Cardiac fibroblast (primary cell): ENCODE data around the gene ZNF837.
A peak's percentile ranks its signal among the peaks of the same experiment; 100 is the strongest.

Source experiments
- DNase-seq, 2 donors: peaks; one replicate each; pipeline versions ENCODE4 v3.0.0 to v3.0.0-alpha.2; 2010; ENCODE audit warnings: low read depth in 2 of 2
- H3K4me3 ChIP-seq, 2 donors: replicated peaks in 1 of 2; 1 replicate in 1 of 2; 2 replicates in 1 of 2; pipeline ENCODE4 v1.5.1; 2011; ENCODE audit warnings: low read depth in 2 of 2, low read length in 2 of 2, mild to moderate bottlenecking in 2 of 2, moderate library complexity in 1 of 2
- TF ChIP-seq, protein P1 (sequence below): IDR thresholded peaks from one replicate; pipeline ENCODE4 v1.5.1; 2011; ENCODE audit warnings: low read depth, mild to moderate bottlenecking, low read length, inconsistent platforms

Gene ZNF837

DNA sequence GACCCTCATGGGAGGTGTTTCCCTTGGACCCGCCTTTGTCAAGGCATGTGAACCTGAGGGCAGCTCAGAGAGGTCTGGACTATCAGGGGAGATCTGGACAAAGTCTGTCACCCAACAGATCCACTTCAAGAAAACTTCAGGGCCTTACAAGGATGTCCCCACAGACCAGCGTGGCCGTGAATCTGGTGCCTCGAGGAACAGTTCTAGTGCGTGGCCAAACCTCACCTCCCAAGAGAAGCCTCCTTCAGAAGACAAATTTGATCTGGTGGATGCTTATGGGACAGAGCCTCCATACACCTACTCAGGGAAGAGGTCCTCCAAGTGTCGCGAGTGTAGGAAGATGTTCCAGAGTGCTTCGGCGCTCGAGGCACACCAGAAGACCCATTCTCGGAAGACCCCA lies 42.5 kb downstream of the ZNF837 start:
- TF ChIP-seq, protein P1, sequence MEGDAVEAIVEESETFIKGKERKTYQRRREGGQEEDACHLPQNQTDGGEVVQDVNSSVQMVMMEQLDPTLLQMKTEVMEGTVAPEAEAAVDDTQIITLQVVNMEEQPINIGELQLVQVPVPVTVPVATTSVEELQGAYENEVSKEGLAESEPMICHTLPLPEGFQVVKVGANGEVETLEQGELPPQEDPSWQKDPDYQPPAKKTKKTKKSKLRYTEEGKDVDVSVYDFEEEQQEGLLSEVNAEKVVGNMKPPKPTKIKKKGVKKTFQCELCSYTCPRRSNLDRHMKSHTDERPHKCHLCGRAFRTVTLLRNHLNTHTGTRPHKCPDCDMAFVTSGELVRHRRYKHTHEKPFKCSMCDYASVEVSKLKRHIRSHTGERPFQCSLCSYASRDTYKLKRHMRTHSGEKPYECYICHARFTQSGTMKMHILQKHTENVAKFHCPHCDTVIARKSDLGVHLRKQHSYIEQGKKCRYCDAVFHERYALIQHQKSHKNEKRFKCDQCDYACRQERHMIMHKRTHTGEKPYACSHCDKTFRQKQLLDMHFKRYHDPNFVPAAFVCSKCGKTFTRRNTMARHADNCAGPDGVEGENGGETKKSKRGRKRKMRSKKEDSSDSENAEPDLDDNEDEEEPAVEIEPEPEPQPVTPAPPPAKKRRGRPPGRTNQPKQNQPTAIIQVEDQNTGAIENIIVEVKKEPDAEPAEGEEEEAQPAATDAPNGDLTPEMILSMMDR: no peak
- H3K4me3 ChIP-seq: no peak overlapping the region
- DNase-seq: no peak

DNA sequence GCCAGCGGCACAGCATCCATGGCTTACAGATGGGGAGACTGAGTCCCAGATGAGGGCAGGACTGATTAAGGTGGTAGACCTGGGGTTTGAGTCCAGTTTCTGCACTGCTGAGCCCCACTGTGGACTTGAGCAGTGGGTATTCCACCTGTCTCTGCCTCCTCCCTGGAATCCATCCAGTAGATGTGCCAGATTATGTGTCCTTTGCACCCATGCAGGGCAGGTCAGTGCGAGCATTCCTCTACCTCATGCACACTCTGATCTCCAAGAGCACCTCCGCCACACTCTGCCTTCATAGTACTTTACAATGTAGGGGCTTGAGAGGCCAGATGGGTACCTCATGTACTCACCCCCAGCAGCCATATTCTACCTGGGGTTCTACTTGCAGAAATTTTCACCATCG lies 44.0 kb downstream of the ZNF837 start:
- no peak overlapping the region for H3K4me3 ChIP-seq
- TF ChIP-seq, protein P1: no peak
- no peak for DNase-seq

DNA sequence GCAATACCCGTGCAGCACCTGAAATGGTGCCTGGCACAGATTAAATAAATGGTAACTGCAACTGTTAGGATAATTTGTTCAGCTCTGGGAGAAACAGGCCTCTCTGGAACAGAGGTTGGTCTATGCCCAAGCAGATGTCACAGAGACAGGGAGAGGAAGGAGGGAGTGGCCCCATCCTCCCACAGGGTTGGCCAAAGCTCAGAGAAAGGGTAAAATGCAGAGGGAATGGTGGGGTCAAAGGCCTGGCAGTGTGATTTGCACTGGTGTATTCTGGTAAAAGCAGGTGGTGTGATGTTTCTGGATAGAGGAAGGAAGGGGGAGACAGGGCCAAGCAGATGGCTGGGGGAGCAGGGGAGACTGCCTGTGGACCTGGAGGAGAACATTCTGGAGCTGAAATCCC lies 44.6 kb downstream of the ZNF837 start:
- TF ChIP-seq, protein P1: no peak
- no peak overlapping the region for H3K4me3 ChIP-seq
- DNase-seq: no peak

DNA sequence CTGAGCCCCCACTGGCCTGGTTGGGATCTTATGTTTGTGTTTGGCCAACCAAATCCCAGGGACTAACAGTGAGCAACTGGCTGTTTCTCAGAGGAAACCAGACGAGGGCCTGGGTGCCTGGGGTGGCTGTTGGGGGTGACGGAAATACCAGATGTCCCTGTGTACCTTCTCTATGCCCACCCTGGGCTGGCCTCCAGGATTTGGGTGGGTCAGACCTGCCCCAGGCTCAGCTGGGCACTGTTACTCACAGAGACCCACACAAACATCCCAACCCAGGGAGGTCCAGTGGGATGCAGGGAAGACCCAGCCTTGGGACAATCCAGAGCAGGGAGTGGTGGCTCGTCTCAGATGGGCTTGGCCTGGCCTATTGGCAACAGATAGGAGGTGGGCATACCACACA lies 45.2 kb downstream of the ZNF837 start:
- no peak for DNase-seq
- TF ChIP-seq, protein P1: no peak
- H3K4me3 ChIP-seq: no peak overlapping the region

DNA sequence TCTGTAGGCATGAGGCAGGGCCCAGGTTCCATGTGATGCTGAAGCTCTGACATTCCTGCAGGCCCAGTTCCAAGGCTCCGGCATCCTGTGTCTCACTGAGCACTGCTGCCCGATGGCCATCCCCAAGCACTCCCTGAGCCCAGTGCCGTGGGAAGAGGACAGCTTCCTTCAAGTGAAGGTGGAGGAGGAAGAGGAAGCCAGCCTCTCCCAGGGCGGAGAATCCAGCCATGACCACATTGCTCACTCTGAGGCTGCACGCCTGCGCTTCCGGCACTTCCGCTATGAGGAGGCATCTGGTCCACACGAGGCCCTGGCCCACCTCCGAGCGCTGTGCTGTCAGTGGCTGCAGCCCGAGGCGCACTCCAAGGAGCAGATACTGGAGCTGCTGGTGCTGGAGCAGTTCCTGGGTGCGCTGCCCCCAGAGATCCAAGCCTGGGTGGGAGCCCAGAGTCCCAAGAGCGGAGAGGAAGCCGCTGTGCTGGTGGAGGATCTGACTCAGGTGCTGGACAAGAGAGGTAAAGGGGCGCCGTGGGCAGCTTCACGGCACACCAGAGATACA lies 46.1 kb downstream of the ZNF837 start:
- no peak overlapping the region for H3K4me3 ChIP-seq
- TF ChIP-seq, protein P1: no peak
- no peak for DNase-seq

DNA sequence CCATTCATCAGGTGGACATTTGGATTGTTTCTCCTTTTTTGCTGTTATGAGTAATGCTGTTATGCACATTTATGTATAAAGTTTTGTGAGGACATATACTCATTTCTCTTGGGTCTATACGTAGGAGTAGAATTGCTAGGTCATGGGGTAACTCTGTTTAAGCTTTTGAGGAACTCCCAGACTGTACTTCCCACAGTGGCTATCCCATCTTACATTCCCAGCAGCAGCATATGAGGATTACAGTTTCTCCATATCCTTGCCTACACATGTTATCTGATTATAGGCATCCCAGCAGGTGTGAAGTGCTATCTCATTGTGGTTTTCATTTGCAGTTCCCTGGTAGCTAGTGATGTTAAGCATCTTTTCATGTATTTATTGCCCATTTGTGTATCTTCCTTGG lies 48.1 kb downstream of the ZNF837 start:
- H3K4me3 ChIP-seq: no peak overlapping the region
- no peak for DNase-seq
- TF ChIP-seq, protein P1: no peak

DNA sequence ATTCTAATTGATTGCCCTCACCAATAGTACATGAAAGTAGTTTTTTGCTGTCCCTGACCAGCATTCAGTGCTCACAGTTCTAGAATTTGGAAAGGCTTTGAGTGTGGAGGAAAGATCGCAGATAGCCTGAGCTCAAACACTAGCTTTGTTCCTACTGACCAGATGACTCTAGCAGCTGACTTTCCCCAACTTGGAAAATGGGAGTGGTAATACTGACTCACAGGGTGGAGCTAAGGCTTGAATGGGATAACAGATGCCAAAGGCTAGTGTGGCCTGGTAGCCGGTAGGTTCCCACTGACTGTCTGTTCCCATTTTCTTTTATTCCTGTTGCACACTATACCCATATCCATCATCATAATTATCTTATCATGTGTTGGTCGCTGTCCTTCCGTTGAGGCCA lies 50.4 kb downstream of the ZNF837 start:
- H3K4me3 ChIP-seq: no peak overlapping the region
- TF ChIP-seq, protein P1: no peak
- peak; percentile 70 to 84 for DNase-seq
